NCI-H2171 (cell line): ENCODE results near the gene POLR2A.
"Not testable (repeated sequence)": the region's sequence is repeated elsewhere in the genome, so short reads cannot be mapped to it uniquely, and the experiment has no call there.

Experiments used
- DNase-seq: peaks from one replicate; lab custom pipeline; 2025; lab: John Stamatoyannopoulos, UW

Gene POLR2A

GRCh38 chr17:7460850-7461660 lies 23.1 kb upstream of the POLR2A start:
- no peak for DNase-seq

GRCh38 chr17:7462474-7463371 lies 21.4 kb upstream of the POLR2A start:
- DNase-seq = no peak

- no peak for DNase-seq
Observed at GRCh38 chr17:7463372-7463846, 20.8 kb upstream of the POLR2A start.

DNA sequence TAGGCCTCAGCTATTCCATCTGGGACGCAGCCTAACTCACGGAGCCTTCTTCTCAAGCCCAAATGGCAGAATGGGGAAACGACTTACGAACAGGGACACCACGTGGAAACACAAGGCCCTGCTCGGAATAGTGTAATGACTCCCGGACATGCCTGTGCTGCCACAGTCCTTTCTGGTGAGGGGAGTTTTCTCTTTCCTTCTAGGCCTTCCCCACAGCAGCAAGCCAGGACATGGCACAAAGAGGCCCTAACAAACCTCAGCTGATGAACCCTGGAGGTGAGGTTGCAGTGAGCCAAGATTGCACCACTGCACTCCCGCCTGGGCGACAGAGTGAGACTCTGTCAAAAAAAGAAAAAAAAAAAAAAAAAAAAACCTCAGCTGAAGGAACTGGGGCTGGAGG lies 20.1 kb upstream of the POLR2A start:
- no peak for DNase-seq

DNA sequence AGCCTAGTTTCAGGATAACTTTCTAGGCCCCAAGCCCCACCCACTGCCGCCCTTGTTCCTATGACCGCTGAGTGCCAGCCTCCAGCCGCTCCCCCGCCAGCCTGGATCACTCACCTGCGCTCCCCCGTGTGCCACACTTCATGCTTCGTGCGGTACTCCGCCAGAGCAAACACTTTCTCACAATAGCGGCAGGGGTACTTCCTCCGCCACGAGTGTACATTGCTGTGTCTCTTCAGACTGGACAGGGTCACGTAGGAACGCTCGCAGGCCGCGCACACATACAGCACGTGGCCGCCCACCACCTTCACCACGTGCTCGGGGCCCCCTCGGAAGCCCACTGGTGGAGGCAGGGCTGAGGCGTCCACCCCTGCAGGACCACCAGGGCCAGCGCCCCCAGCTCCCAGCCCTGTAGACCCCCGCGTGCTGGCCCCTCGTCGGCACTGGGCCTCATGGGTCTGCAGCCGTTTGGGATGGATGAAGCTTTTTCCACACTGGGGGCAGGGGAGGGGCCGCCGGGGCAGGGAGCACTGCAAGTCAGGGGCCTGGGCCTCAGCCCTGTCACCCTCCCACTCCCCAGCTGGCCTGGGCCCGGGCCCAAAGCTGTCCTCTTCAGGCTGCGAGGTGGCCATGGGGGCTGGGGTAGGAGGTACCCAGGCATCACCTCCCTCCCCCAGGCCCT lies 18.4 kb upstream of the POLR2A start:
- DNase-seq = no peak

DNA sequence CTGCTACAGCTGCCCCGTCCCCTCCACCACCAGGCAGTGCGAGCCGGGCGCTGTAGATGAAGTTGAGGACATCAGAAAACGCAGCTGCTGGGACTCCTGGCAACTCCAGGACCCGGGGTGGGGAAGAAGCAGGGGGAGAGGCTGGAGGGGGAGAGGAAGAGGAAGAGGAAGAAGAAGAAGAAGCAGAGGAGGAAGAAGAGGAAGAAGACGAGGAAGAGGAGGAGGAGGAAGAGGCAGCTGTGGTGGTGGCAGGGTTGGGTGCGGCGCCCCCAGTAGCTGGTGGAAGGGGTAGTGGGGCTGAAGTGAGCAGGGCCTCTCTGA lies 17.9 kb upstream of the POLR2A start:
- DNase-seq = no peak

GRCh38 chr17:7466639-7467341 lies 17.4 kb upstream of the POLR2A start:
- DNase-seq = no peak

DNA sequence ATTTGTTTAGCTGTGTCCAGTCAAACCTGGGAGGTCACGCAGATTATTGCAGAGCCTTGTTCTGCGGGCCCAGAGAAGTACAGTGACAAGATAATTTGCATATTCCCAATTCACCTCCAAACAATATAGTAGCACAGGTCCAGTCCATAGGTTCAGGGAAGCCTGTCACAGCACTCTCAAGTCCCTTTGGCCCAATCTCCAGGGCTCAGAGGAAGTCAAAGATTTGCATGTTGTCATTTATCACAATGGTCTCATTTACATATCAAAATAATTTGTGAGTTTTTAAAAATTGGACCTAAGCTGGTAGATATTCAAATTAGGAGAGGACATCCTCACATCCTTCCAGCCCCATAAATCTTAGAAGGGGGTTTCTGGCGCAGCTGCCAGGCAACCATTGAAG lies 16.7 kb upstream of the POLR2A start:
- no peak for DNase-seq

DNA sequence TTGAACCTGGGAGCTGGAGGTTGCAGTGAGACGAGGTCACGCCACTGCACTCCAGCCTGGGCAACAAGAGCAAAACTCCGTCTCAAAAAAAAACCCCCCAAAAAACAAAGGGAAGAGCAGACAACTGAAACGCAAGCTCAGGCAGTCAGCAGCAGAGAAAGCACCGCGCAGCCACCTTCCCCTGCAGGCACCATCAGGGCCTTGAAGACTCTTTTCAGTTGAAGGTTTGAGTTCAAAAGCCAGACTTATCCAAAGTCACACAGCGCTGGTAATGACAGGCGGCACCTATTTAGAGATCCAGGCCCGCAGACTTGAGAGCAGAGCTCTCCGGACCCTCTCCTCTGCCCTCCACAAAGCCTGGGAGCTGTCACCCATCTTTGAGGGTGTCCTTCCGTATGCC lies 15.9 kb upstream of the POLR2A start:
- DNase-seq = no peak

DNA sequence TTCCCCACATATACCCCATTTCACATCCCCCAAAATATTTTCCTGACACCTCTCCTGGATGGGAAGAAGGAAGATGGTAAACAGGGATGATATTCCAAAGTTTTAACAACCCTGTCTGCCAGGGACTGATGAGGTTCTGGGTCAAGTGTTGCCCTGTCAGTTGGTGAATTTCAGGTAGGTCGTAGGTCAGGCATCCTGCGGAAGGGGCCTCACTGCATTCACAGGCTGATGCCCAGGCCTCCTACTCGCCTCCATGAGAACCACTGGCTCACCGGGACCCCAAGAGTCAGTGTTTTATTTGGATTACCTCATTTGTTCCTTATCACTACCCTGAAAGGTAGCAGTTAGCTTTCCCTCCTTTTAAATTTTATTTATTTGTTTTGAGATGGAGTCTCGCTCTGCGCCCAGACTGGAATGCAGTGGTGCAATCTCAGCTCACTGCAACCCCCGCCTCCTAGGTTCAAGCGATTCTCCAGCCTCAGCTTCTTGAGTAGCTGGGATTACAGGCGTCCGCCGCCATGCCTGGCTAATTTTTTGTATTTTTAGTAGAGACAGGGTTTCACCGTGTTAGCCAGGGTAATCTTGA lies 15.3 kb upstream of the POLR2A start:
- no peak for DNase-seq

DNA sequence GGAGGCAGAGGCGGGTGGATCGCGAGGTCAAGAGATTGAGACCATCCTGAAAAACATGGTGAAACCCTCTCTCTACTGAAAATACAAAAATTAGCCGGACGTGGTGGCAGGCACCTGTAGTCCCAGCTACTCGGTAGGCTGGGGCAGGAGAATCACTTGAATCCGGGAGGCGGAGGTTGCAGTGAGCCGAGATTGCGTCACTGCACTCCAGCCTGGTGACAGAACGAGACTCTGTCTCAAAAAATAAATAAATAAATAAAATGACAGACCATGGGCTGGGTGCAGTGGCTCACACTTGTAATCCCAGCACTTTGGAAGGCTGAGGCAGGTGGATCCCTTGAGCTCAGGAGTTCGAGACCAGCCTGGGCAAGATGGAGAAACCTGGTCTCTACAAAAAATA lies 14.3 kb upstream of the POLR2A start:
- not testable (repeated sequence) for DNase-seq

GRCh38 chr17:7470457-7470973 lies 13.7 kb upstream of the POLR2A start:
- not testable (repeated sequence) for DNase-seq

DNA sequence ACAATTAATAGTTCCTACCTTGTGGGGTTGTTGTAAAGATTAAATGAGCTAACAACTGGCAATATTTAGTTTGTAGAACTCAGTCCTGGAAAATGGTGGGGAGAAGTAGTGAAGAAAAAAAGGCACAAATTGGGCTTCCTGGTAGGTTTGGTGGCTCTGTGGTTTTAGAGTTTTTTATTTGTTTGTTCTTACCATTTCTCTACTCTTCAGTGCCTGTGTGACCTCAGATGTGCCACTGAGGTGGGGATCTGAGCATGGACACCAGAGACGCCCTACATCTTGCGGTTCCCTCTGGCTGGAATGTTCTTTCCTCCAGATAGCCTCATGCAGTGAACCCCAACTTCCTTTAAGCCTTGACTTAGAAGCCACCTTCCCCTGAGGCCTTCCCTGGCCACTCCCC lies 12.4 kb upstream of the POLR2A start:
- no peak for DNase-seq

GRCh38 chr17:7474767-7475166 lies 9.4 kb upstream of the POLR2A start:
- DNase-seq = not testable (repeated sequence)

DNA sequence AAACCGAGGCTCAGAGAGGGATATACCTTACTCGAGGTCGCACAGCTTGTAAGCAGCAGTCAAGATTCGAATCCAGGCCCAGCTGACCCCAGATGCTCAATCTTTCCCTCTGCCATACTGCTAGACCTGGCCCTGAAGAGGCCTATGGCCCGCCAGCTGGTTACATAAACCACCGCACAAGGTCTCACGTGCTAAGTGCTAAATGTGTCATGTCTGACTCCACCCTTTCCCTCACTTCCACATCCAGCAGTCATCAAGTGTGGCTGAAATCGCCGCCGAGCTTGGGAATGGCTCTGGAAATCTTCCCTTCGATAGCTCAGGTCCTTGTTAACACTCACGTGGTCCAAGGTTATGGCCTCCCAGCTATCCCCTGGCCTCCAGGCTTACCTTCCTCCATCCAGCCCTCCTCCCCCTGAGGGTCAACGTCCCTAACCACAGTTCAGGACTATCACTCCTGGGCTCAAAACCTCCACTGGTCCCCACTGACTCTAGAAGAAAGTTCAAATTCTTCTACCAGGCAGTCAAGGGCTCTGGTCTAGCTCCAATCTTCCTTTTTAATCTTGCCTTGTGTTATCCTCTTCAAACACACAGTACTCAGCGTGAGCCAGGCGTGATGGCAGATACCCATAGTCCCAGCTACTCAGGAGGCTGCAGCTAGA lies 8.3 kb upstream of the POLR2A start:
- no peak for DNase-seq

DNA sequence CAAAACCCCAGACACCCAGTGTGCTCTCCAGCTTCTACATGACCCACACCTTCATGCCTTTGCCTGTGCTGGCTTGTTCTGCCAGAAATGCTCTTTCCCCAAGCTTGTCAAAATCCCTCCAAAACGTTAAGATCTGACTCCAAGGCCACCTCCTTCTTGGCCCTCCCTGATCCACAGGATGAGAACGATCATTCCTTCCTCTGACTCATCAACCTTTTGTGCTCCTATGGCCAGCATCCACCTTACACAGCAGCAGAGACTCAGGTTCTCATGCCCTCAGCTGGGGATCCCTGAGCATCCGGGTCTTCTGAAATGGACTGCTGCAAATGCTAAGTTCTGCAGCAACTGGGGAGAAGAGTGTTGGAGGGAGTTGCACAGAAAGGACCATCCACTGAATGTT lies 7.7 kb upstream of the POLR2A start:
- no peak for DNase-seq

DNA sequence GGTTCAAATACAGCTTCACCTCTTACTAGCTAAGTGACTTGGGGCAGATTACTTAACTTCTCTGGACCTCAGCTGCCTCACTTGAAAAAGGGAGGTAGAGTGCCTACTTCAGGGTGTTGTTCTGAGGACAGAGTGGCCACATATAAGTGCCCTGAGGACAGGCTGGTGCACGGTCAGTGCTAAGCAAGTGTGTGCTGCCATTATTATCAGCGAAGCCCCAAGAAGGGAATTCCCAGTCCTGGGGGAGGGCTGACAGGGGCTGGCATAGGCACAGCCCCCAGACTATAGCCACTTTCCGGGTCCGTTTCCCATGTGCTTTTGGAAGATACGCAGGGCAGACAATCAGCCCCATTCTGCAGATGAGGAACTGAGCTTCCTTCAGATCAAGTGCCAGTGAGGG lies 7.2 kb upstream of the POLR2A start:
- no peak for DNase-seq

GRCh38 chr17:7477392-7478275 lies 6.5 kb upstream of the POLR2A start:
- DNase-seq = no peak

- DNase-seq = no peak
Observed at GRCh38 chr17:7478276-7479212, 5.6 kb upstream of the POLR2A start.
